ENCODE results near the gene SLC22A23.

Gene SLC22A23

DNA sequence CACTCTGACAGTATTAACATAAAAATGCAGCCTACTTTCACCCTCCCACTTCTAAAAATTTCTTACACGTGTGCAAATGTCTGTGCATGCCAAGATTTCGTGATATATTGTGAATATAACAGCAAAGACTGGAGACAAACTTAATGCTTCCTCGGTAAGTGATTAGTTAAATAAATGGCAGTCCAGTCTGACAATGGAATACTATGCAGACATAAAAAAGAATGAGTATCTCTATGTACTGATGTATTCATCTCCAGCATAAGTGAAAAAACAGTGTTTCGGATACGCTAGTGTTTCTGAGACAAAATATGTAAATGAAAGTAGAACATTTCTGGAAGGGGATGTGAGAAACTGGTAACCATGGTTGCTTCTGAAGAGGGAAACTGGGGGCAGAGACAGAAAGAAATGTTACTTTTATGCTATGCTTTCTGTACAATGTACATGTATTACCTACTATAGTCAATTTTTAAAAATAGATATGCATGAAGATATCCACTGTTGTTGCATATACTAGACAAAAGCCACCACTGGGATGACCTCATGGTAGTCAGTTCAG is 7.0 kb downstream of the SLC22A23 start:
- TF ChIP-seq, protein P1, sequence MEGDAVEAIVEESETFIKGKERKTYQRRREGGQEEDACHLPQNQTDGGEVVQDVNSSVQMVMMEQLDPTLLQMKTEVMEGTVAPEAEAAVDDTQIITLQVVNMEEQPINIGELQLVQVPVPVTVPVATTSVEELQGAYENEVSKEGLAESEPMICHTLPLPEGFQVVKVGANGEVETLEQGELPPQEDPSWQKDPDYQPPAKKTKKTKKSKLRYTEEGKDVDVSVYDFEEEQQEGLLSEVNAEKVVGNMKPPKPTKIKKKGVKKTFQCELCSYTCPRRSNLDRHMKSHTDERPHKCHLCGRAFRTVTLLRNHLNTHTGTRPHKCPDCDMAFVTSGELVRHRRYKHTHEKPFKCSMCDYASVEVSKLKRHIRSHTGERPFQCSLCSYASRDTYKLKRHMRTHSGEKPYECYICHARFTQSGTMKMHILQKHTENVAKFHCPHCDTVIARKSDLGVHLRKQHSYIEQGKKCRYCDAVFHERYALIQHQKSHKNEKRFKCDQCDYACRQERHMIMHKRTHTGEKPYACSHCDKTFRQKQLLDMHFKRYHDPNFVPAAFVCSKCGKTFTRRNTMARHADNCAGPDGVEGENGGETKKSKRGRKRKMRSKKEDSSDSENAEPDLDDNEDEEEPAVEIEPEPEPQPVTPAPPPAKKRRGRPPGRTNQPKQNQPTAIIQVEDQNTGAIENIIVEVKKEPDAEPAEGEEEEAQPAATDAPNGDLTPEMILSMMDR (conservative IDR thresholded peaks at IDR 0.05): no peak
- H3K27ac ChIP-seq: no peak overlapping the region

DNA sequence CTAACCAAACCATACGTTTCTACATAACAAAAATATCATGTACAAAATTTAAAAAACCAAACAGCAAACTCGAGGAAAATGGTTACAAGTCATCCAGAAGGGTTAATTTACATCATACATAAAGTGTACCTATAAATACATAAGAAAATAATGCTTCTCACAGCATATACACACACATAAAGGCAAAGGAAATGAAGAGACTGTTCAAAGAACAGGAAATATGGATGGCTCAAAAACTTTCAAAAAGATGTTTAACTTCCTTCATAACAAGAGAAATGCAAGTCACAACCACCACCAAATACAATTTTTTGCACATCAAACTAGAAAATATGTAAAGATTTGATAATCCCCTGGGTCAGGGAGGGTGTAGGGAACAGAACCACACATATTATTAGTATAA is 7.5 kb downstream of the SLC22A23 start:
- TF ChIP-seq, protein P1 (conservative IDR thresholded peaks at IDR 0.05): no peak
- H3K27ac ChIP-seq: no peak overlapping the region

DNA sequence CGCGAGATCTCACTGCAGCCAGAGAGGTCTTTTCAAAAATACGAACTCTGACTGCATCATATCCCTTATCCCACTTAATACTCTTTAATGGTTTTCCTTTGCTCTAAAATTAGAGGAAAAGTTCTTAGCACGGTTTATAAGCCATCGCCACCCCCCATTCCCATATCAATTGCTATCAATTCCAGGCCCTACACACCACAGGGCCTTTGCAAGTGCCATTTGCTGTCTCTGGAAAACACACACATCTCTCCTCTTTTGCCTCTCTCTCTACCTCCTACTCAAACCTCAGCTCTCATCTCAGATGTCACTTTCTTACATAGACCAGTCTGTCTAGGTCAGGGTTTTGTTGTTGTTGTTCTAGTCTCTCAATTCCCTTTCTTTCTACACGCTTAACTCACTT is 9.8 kb downstream of the SLC22A23 start:
- TF ChIP-seq, protein P1 (conservative IDR thresholded peaks at IDR 0.05): no peak
- H3K27ac ChIP-seq: no peak overlapping the region

DNA sequence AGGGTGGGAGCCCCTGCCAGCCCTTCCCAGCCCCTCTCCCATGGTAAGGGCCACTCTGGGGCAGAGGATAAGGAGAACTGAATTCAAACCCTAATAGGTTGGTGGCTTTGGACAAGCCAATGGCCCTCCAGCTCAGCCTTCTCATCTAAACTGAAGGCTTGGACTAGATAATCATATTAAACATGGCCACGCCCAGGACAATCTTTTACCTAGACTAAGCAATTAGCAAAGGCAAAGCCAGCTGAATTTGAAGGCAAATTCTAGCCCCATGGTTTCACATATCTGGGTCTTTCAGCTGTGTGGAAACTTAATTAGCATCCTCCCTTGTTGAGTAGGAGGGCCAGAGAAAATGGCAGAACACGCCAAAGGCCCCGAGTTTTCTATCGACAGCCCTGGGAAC is 10.7 kb downstream of the SLC22A23 start:
- TF ChIP-seq, protein P1 (conservative IDR thresholded peaks at IDR 0.05): no peak
- no peak overlapping the region for H3K27ac ChIP-seq

DNA sequence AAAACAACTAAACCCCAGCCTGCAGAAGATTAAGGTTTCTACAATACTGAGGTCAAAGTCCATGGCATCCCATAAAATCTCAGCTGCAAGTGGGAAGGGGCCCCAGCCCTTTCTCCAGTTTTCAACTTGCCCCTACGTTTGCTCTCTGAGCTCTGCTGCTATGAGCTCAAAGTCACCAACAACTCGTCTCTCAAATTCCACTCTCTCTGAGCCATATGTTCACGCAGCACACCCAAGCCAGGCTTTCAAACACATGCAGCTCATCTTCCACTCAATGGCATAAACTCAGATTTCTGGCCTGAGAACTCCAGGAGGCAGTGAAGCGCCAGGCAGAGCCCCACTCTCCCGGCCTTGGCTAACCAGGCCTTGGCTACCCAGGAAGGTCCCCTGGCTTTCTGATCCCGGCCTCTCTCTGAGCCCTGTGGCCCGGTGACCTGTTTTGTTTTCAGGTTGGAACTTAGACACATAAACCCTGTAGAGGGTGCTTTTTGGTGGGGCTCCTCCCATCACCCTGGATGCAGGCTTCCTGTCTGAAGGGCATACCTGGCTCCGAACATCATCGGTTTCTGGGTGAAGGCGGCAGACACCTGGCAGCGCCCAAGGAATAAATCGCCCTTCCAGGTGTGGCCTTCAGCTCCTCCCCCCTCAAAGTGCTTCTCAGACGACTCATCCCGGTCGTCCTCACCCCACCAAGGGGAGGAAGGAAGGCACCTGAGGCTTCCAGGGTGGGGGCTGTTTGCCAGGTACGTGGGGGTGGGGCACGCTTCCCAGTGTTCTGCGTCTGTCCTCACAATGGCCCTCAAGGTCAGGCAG is 12.4 kb downstream of the SLC22A23 start:
- H3K27ac ChIP-seq: no peak overlapping the region
- TF ChIP-seq, protein P1 (conservative IDR thresholded peaks at IDR 0.05): no peak

DNA sequence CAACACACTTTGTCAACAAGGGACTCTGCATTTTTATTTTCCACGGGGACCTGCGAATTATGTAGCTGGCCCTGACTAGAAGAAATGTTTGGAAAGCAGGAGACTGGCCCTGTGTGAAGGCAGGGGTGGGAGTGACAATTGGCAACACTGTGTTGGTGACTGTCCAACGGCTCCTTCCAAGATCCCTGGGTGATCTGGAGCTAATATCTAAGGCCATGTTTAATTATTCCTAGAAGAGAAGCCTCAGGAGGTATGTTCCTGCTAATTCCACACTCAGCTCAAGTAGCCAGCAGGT is 13.7 kb downstream of the SLC22A23 start:
- TF ChIP-seq, protein P1 (conservative IDR thresholded peaks at IDR 0.05): no peak
- H3K27ac ChIP-seq: no peak overlapping the region

DNA sequence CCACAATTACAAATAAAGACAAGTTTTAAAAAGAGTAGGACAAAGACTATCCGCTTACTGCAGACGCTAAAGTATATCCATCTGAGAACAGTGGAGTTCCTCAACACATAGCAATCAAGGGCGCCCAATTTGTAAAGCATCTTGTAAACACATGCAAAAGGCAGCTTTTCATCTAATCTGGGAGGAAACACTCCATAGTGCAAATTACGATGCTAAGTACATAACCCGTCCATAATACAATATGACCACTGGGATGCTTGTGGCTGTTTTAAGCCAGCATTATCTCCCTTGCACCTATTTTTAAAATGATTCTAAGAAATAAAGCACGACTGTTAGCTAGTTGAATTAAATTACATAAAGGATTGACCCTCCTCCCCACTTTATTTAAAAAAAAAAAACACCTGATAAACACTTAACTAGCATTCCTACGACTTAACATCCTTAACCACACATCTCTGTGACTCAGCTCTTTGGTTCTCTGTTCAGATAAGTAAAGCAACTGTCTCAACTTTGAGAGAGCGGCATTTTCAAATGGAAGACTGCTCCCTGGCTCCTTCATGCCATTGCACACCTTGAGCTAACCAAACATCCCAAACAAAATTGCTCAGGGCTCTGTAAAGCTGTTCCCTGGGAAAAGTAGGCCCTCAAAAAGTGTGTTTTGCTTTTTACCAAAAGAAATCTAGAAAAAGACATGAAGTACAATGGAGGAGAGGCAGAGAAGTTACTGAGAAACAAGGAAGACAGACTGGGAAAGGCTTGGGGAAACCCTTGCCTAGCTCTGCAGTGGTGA is 14.2 kb downstream of the SLC22A23 start:
- no peak overlapping the region for H3K27ac ChIP-seq
- TF ChIP-seq, protein P1 (conservative IDR thresholded peaks at IDR 0.05): no peak
